ENCODE measurements around the gene CCDC154. TPM values are rescaled to one million over a fixed set of nuclear protein-coding genes. Genes with fewer than 3 reads are reported as not detected.

Gene CCDC154
- total RNA-seq, 1 donor from 2014 or later, result 1.9 TPM

GRCh38 chr16:1436731-1437355 is 7.5 kb downstream of the CCDC154 start:
- no peaks in the 10 kb centered on the region for H3K4me1 Mint-ChIP-seq
- H3K9me3 Mint-ChIP-seq, result no peaks in the 10 kb centered on the region
- TF ChIP-seq CTCF (conservative IDR thresholded peaks at IDR 0.05), result no peak
- no peak overlapping the region for H3K4me3 Mint-ChIP-seq
- H3K27ac Mint-ChIP-seq (ENCODE audit: unreplicated experiment), result no peak overlapping the region
- no peak for DNase-seq (ENCODE audit: low read depth, low spot score)
- no peaks in the 10 kb centered on the region for H3K27me3 Mint-ChIP-seq (ENCODE audit: low read depth)
- no peaks in the 10 kb centered on the region for H3K36me3 Mint-ChIP-seq (ENCODE audit: low read depth)

GRCh38 chr16:1435921-1436697 is 8.2 kb downstream of the CCDC154 start:
- no peak for TF ChIP-seq CTCF (conservative IDR thresholded peaks at IDR 0.05)
- Mint-ChIP-seq H3K4me1 (no peaks in the 10 kb centered on the region), H3K27ac (ENCODE audit: unreplicated experiment) (no peak overlapping the region), H3K36me3 (ENCODE audit: low read depth) (no peaks in the 10 kb centered on the region), H3K9me3 (no peaks in the 10 kb centered on the region), H3K27me3 (ENCODE audit: low read depth) (no peaks in the 10 kb centered on the region), H3K4me3 (no peak overlapping the region)
- no peak for DNase-seq (ENCODE audit: low read depth, low spot score)

- Mint-ChIP-seq H3K9me3 (no peaks in the 10 kb centered on the region), H3K27ac (ENCODE audit: unreplicated experiment) (no peak overlapping the region), H3K4me3 (no peak overlapping the region), H3K36me3 (ENCODE audit: low read depth) (no peaks in the 10 kb centered on the region), H3K27me3 (ENCODE audit: low read depth) (no peaks in the 10 kb centered on the region), H3K4me1 (no peaks in the 10 kb centered on the region)
- no peak for TF ChIP-seq CTCF (conservative IDR thresholded peaks at IDR 0.05)
- no peak for DNase-seq (ENCODE audit: low read depth, low spot score)
Measured at GRCh38 chr16:1434644-1435592, 9.4 kb downstream of the CCDC154 start.

- H3K4me1 Mint-ChIP-seq, result no peaks in the 10 kb centered on the region
- H3K4me3 Mint-ChIP-seq, result no peak overlapping the region
- no peaks in the 10 kb centered on the region for H3K9me3 Mint-ChIP-seq
- no peaks in the 10 kb centered on the region for H3K27me3 Mint-ChIP-seq (ENCODE audit: low read depth)
- no peaks in the 10 kb centered on the region for H3K36me3 Mint-ChIP-seq (ENCODE audit: low read depth)
- DNase-seq (ENCODE audit: low read depth, low spot score), result no peak
- no peak overlapping the region for H3K27ac Mint-ChIP-seq (ENCODE audit: unreplicated experiment)
- TF ChIP-seq CTCF (conservative IDR thresholded peaks at IDR 0.05), result no peak
Measured at GRCh38 chr16:1433756-1434155, 10.6 kb downstream of the CCDC154 start.

- Mint-ChIP-seq H3K4me1 (no peaks in the 10 kb centered on the region), H3K4me3 (no peak overlapping the region), H3K27me3 (ENCODE audit: low read depth) (no peaks in the 10 kb centered on the region), H3K27ac (ENCODE audit: unreplicated experiment) (no peak overlapping the region), H3K9me3 (no peaks in the 10 kb centered on the region), H3K36me3 (ENCODE audit: low read depth) (no peaks in the 10 kb centered on the region)
- TF ChIP-seq CTCF (conservative IDR thresholded peaks at IDR 0.05), result no peak
- no peak for DNase-seq (ENCODE audit: low read depth, low spot score)
Measured at GRCh38 chr16:1433263-1433560, 11.1 kb downstream of the CCDC154 start.
